ENCODE data around the gene PNMA6E. TPM values are rescaled to one million over a fixed set of nuclear protein-coding genes. Genes with fewer than 3 reads are reported as not detected.

PNMA6E gene
- total and polyA plus RNA-seq, 2 experiments from 2014 or later = not detected

DNA sequence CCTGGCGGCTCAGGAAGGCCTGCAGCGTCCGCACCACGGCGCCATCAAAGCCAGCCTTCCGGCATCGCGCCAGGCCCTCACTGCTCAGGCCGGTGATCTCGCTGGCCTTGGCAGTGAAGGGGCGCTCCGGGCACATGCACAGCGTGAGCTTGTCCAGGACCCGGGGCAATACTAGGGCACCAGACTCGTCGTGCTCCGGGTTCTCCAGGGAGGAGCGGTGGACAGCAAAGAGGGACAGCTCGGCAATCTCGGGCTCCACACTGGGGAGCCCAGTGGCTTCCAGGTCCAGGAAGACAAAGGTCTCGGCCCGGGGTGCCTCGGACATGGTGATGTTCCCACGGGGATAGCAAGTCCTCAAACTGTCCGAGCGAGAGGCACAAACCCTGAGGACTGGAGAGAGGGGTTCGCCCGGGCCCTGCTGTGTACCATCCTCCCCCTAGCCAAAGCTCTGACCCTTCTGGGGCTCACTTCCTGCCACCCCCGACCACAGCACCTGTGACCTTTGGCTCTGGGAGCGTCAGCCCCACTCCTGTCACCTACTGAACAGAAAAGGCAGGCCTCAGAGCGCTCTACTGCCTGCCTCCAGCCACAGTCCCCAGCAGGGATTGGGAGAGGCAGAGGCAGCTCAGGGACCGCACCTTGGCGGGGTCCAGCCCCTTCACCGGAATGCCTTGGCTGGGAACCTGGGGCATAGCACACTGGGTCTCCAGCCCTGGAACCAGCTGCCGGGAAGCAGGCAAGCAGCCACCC lies 44.1 kb upstream of the PNMA6E start:
- Histone ChIP-seq H3K4me3 (no peak overlapping the region), H3K27ac (ENCODE audit: low read depth) (no peak overlapping the region), H3K9me2 (ENCODE audit: insufficient read depth) (no peaks in the 10 kb centered on the region), H3K36me3 (ENCODE audit: insufficient read depth) (no peaks in the 10 kb centered on the region), H2AFZ (no peak overlapping the region), H3K4me1 (ENCODE audit: insufficient read depth) (no peaks in the 10 kb centered on the region), H3K79me2 (replicated peaks; ENCODE audit: insufficient read depth) (no peaks in the 10 kb centered on the region), H3K27me3 (ENCODE audit: insufficient read depth) (no peaks in the 10 kb centered on the region), H3F3A (replicated peaks; ENCODE audit: low read depth) (no peaks in the 10 kb centered on the region), H3K4me2 (no peak overlapping the region), H4K20me1 (replicated peaks; ENCODE audit: insufficient read depth) (no peaks in the 10 kb centered on the region)
- Mint-ChIP-seq H3K27ac (no peak overlapping the region), H3K36me3 (ENCODE audit: low read depth) (no peaks in the 10 kb centered on the region), H3K4me3 (no peak overlapping the region), H3K9me3 (no peaks in the 10 kb centered on the region), H3K4me1 (no peaks in the 10 kb centered on the region), H3K27me3 (ENCODE audit: insufficient read depth, low read depth, poor library complexity) (peaks cover 5% of the 10 kb centered on the region)
- ATAC-seq (no peak; the same call in 2 of the 3 replicates), DNase-seq (ENCODE audit: low spot score) (no peak)
- TF ChIP-seq EZH2phosphoT487 (IDR thresholded peaks at IDR 0.05; ENCODE audit: unreplicated experiment) = no peak
- no peak for TF ChIP-seq ZNF331 (CRISPR knock-in tag; IDR thresholded peaks at IDR 0.05; ENCODE audit: low read depth)
- no peak for TF ChIP-seq STAT1 (IDR thresholded peaks at IDR 0.05; ENCODE audit: unreplicated experiment)
- TF ChIP-seq, protein P1, sequence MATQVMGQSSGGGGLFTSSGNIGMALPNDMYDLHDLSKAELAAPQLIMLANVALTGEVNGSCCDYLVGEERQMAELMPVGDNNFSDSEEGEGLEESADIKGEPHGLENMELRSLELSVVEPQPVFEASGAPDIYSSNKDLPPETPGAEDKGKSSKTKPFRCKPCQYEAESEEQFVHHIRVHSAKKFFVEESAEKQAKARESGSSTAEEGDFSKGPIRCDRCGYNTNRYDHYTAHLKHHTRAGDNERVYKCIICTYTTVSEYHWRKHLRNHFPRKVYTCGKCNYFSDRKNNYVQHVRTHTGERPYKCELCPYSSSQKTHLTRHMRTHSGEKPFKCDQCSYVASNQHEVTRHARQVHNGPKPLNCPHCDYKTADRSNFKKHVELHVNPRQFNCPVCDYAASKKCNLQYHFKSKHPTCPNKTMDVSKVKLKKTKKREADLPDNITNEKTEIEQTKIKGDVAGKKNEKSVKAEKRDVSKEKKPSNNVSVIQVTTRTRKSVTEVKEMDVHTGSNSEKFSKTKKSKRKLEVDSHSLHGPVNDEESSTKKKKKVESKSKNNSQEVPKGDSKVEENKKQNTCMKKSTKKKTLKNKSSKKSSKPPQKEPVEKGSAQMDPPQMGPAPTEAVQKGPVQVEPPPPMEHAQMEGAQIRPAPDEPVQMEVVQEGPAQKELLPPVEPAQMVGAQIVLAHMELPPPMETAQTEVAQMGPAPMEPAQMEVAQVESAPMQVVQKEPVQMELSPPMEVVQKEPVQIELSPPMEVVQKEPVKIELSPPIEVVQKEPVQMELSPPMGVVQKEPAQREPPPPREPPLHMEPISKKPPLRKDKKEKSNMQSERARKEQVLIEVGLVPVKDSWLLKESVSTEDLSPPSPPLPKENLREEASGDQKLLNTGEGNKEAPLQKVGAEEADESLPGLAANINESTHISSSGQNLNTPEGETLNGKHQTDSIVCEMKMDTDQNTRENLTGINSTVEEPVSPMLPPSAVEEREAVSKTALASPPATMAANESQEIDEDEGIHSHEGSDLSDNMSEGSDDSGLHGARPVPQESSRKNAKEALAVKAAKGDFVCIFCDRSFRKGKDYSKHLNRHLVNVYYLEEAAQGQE (IDR thresholded peaks at IDR 0.05; ENCODE audit: unreplicated experiment) = no peak
- no peak for TF ChIP-seq ZNF114 (CRISPR knock-in tag; IDR thresholded peaks at IDR 0.05)
- no peak for TF ChIP-seq NANOG (IDR thresholded peaks at IDR 0.05; ENCODE audit: borderline replicate concordance)
- TF ChIP-seq EZH2 (IDR thresholded peaks at IDR 0.05; ENCODE audit: low read depth, unreplicated experiment) = no peak
- no peak for TF ChIP-seq JUNB (IDR thresholded peaks at IDR 0.05; ENCODE audit: unreplicated experiment)
- TF ChIP-seq, protein P2, sequence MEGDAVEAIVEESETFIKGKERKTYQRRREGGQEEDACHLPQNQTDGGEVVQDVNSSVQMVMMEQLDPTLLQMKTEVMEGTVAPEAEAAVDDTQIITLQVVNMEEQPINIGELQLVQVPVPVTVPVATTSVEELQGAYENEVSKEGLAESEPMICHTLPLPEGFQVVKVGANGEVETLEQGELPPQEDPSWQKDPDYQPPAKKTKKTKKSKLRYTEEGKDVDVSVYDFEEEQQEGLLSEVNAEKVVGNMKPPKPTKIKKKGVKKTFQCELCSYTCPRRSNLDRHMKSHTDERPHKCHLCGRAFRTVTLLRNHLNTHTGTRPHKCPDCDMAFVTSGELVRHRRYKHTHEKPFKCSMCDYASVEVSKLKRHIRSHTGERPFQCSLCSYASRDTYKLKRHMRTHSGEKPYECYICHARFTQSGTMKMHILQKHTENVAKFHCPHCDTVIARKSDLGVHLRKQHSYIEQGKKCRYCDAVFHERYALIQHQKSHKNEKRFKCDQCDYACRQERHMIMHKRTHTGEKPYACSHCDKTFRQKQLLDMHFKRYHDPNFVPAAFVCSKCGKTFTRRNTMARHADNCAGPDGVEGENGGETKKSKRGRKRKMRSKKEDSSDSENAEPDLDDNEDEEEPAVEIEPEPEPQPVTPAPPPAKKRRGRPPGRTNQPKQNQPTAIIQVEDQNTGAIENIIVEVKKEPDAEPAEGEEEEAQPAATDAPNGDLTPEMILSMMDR (conservative IDR thresholded peaks at IDR 0.05; ENCODE audit: low read depth in 2 of 2) = no peak
- no peak for TF ChIP-seq POLR2AphosphoS5 (IDR thresholded peaks at IDR 0.05; ENCODE audit: low read depth)
- TF ChIP-seq CREB1 (CRISPR knock-in tag; IDR thresholded peaks at IDR 0.05; ENCODE audit: low read depth) = no peak
- TF ChIP-seq, protein P3, sequence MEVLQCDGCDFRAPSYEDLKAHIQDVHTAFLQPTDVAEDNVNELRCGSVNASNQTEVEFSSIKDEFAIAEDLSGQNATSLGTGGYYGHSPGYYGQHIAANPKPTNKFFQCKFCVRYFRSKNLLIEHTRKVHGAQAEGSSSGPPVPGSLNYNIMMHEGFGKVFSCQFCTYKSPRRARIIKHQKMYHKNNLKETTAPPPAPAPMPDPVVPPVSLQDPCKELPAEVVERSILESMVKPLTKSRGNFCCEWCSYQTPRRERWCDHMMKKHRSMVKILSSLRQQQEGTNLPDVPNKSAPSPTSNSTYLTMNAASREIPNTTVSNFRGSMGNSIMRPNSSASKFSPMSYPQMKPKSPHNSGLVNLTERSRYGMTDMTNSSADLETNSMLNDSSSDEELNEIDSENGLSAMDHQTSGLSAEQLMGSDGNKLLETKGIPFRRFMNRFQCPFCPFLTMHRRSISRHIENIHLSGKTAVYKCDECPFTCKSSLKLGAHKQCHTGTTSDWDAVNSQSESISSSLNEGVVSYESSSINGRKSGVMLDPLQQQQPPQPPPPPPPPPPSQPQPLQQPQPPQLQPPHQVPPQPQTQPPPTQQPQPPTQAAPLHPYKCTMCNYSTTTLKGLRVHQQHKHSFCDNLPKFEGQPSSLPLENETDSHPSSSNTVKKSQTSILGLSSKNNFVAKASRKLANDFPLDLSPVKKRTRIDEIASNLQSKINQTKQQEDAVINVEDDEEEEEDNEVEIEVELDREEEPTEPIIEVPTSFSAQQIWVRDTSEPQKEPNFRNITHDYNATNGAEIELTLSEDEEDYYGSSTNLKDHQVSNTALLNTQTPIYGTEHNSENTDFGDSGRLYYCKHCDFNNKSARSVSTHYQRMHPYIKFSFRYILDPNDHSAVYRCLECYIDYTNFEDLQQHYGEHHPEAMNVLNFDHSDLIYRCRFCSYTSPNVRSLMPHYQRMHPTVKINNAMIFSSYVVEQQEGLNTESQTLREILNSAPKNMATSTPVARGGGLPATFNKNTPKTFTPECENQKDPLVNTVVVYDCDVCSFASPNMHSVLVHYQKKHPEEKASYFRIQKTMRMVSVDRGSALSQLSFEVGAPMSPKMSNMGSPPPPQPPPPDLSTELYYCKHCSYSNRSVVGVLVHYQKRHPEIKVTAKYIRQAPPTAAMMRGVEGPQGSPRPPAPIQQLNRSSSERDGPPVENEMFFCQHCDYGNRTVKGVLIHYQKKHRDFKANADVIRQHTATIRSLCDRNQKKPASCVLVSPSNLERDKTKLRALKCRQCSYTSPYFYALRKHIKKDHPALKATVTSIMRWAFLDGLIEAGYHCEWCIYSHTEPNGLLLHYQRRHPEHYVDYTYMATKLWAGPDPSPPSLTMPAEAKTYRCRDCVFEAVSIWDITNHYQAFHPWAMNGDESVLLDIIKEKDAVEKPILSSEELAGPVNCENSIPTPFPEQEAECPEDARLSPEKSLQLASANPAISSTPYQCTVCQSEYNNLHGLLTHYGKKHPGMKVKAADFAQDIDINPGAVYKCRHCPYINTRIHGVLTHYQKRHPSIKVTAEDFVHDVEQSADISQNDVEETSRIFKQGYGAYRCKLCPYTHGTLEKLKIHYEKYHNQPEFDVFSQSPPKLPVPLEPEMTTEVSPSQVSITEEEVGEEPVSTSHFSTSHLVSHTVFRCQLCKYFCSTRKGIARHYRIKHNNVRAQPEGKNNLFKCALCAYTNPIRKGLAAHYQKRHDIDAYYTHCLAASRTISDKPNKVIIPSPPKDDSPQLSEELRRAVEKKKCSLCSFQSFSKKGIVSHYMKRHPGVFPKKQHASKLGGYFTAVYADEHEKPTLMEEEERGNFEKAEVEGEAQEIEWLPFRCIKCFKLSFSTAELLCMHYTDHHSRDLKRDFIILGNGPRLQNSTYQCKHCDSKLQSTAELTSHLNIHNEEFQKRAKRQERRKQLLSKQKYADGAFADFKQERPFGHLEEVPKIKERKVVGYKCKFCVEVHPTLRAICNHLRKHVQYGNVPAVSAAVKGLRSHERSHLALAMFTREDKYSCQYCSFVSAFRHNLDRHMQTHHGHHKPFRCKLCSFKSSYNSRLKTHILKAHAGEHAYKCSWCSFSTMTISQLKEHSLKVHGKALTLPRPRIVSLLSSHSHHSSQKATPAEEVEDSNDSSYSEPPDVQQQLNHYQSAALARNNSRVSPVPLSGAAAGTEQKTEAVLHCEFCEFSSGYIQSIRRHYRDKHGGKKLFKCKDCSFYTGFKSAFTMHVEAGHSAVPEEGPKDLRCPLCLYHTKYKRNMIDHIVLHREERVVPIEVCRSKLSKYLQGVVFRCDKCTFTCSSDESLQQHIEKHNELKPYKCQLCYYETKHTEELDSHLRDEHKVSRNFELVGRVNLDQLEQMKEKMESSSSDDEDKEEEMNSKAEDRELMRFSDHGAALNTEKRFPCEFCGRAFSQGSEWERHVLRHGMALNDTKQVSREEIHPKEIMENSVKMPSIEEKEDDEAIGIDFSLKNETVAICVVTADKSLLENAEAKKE (CRISPR knock-in tag; IDR thresholded peaks at IDR 0.05) = no peak
- TF ChIP-seq, protein P4, sequence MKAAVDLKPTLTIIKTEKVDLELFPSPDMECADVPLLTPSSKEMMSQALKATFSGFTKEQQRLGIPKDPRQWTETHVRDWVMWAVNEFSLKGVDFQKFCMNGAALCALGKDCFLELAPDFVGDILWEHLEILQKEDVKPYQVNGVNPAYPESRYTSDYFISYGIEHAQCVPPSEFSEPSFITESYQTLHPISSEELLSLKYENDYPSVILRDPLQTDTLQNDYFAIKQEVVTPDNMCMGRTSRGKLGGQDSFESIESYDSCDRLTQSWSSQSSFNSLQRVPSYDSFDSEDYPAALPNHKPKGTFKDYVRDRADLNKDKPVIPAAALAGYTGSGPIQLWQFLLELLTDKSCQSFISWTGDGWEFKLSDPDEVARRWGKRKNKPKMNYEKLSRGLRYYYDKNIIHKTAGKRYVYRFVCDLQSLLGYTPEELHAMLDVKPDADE (IDR thresholded peaks at IDR 0.05) = no peak
